ENCODE measurements around the gene MEX3A. TPM values are rescaled to one million over a fixed set of nuclear protein-coding genes. Genes with fewer than 3 reads are reported as not detected.

Gene MEX3A
- total RNA-seq, 1 experiment from 2014 or later, result 79.1 TPM

GRCh38 chr1:156055281-156056048 is 26.8 kb downstream of the MEX3A start:
- TF ChIP-seq IRF1 (CRISPR knock-in tag; IDR thresholded peaks at IDR 0.05) (no peak), ZNF416 (CRISPR knock-in tag; IDR thresholded peaks at IDR 0.05) (no peak), PRRX2 (CRISPR knock-in tag; IDR thresholded peaks at IDR 0.05) (no peak), FOXJ3 (CRISPR knock-in tag; IDR thresholded peaks at IDR 0.05; ENCODE audit: borderline replicate concordance) (no peak), ERG (CRISPR knock-in tag; IDR thresholded peaks at IDR 0.05) (no peak)
- H3K27me3 Mint-ChIP-seq (ENCODE audit: low read depth), result no peaks in the 10 kb centered on the region
- no peak for ATAC-seq
- no peak overlapping the region for H3K27ac Mint-ChIP-seq
- ChIA-PET POLR2A (no interaction called here), CTCF (no interaction called here)
- H3K4me1 Mint-ChIP-seq, result peaks cover 15% of the 10 kb centered on the region
- no peak for DNase-seq (ENCODE audit: low spot score)
- H3K36me3 Mint-ChIP-seq, result peaks cover 10% of the 10 kb centered on the region
- no peaks in the 10 kb centered on the region for H3K9me3 Mint-ChIP-seq
- H3K4me3 Mint-ChIP-seq, result peak overlapping the region; percentile 92

GRCh38 chr1:156054500-156055280 is 27.6 kb downstream of the MEX3A start, which contains the start of gene LAMTOR2:
Gene LAMTOR2 (plus strand): TSS chr1:156054782. CDS start chr1:156054890, 108 bp downstream.
- H3K4me1 Mint-ChIP-seq, result peaks cover 15% of the 10 kb centered on the region
- DNase-seq (ENCODE audit: low spot score) (peak; percentile 99), ATAC-seq (peak; percentile 69)
- H3K36me3 Mint-ChIP-seq, result peaks cover 15% of the 10 kb centered on the region
- H3K9me3 Mint-ChIP-seq, result no peaks in the 10 kb centered on the region
- H3K27me3 Mint-ChIP-seq (ENCODE audit: low read depth), result no peaks in the 10 kb centered on the region
- peak within 1 kb of the TSS; percentile 98 for H3K4me3 Mint-ChIP-seq
- H3K27ac Mint-ChIP-seq, result peak within 1 kb of the TSS; percentile 97
- ChIA-PET CTCF (interaction anchor here (0.8 to 7.0 kb wide), 9 partner anchors 12 to 84 kb away, joined by 3 to 52 read pairs (median 10); partner anchors contain the start of genes ARHGEF2 and MEX3A), POLR2A (interaction anchor here (1.4 kb wide), 1 partner anchor 20 kb away, joined by 3 read pairs; no protein-coding TSS in a partner anchor)
- TF ChIP-seq FOXK1 (CRISPR knock-in tag; IDR thresholded peaks at IDR 0.05) (peak; percentile 68), NFE2L1 (CRISPR knock-in tag; IDR thresholded peaks at IDR 0.05) (no peak), SMAD3 (CRISPR knock-in tag; IDR thresholded peaks at IDR 0.05; ENCODE audit: borderline replicate concordance) (no peak), NFATC4 (CRISPR knock-in tag; IDR thresholded peaks at IDR 0.05) (no peak), ETV6 (CRISPR knock-in tag; IDR thresholded peaks at IDR 0.05) (0 out of 2 replicates have a peak, but pooled peaks have one; percentile 14), HMGA2 (CRISPR knock-in tag; IDR thresholded peaks at IDR 0.05) (no peak), JUN (CRISPR knock-in tag; IDR thresholded peaks at IDR 0.05) (no peak), HMGXB4 (CRISPR knock-in tag; IDR thresholded peaks at IDR 0.05) (0 out of 2 replicates have a peak, but pooled peaks have one; percentile 42), USF1 (CRISPR knock-in tag; IDR thresholded peaks at IDR 0.05) (no peak; the same call in none of the 2 replicates), MAX (CRISPR knock-in tag; IDR thresholded peaks at IDR 0.05) (peak; percentile 85), ARID4B (CRISPR knock-in tag; IDR thresholded peaks at IDR 0.05; ENCODE audit: borderline replicate concordance) (peak; percentile 41), ERG (CRISPR knock-in tag; IDR thresholded peaks at IDR 0.05) (no peak), SP1 (CRISPR knock-in tag; conservative IDR thresholded peaks at IDR 0.05) (peak; percentile 95), ATF3 (CRISPR knock-in tag; conservative IDR thresholded peaks at IDR 0.05) (no peak), TEAD1 (CRISPR knock-in tag; IDR thresholded peaks at IDR 0.05) (no peak; the same call in 1 of the 2 replicates), ZNF423 (CRISPR knock-in tag; IDR thresholded peaks at IDR 0.05) (peak; percentile 75), USF2 (CRISPR knock-in tag; IDR thresholded peaks at IDR 0.05) (peak; percentile 67)

All from WTC11 (cell line).